B cell (primary cell): Measurements from ENCODE around the gene GPA33. TPM values are rescaled to one million over a fixed set of nuclear protein-coding genes. Genes with fewer than 3 reads are reported as not detected.

Source experiments
- ATAC-seq: fragments of 200-7000 bp; cut with Tn5 transposase; one replicate; pipeline ENCODE4 v1.10.0; 2021; ENCODE audit warnings: low read depth, mild to moderate bottlenecking, moderate number of reproducible peaks, moderate library complexity
- CTCF ChIA-PET: fragments of 350-600 bp; sonication (Branson Sonifier 250); formaldehyde crosslinking; loops from one replicate; lab custom pipeline; 2021; ENCODE audit warnings: antibody characterized with exemption, inconsistent platforms; lab: Charles Lee
- POLR2A ChIA-PET: fragments of 350-600 bp; sonication (Branson Sonifier 250); formaldehyde crosslinking; loops from one replicate; lab custom pipeline; 2021; ENCODE audit warnings: antibody characterized with exemption; lab: Charles Lee
- DNase-seq: peaks from one replicate; pipeline ENCODE4 v3.0.0; 2013
- H2AFZ ChIP-seq: 2 replicates; pipeline ENCODE4 v1.6.1; 2012; ENCODE audit warnings: mild to moderate bottlenecking, low read depth, low read length; ENCODE audit not compliant: insufficient read depth, poor library complexity, severe bottlenecking
- H3K27ac ChIP-seq, 2 donors: 1 replicate in 1 of 2; 2 replicates in 1 of 2; pipeline ENCODE4 v1.5.1; 2012 to 2013; ENCODE audit warnings: low read length in 2 of 2, mild to moderate bottlenecking in 2 of 2, moderate library complexity in 1 of 2
- H3K27me3 ChIP-seq, 4 experiments: fragments of 200-600 bp in 1 of 4; sonication (generic) in 1 of 4; replicated peaks in 1 of 4; 1 replicate in 2 of 4; 2 replicates in 2 of 4; pipeline versions ENCODE4 v1.6.1 to v1.7.0; 2013 to 2016; ENCODE audit warnings: low read length in 3 of 4, mild to moderate bottlenecking in 2 of 4, mixed read lengths in 1 of 4, moderate library complexity in 1 of 4; ENCODE audit not compliant: insufficient read depth in 4 of 4, control insufficient read depth in 3 of 4; ENCODE audit errors: control extremely low read depth in 1 of 4
- H3K36me3 ChIP-seq, 2 experiments: replicated peaks in 1 of 2; 1 replicate in 1 of 2; 2 replicates in 1 of 2; pipeline versions ENCODE4 v1.6.1 to v1.7.1; 2013; ENCODE audit warnings: low read length in 1 of 2; ENCODE audit not compliant: insufficient read depth in 2 of 2, control insufficient read depth in 1 of 2; ENCODE audit errors: control extremely low read depth in 1 of 2, extremely low read depth in 1 of 2
- H3K4me1 ChIP-seq, 2 donors: fragments of 200-600 bp in 1 of 2; sonication (generic) in 1 of 2; 1 replicate in 1 of 2; 2 replicates in 1 of 2; pipeline versions ENCODE4 v1.5.1 to v1.6.1; 2013 to 2017; ENCODE audit warnings: low read length in 2 of 2; ENCODE audit not compliant: control insufficient read depth in 2 of 2, insufficient read depth in 2 of 2
- H3K4me2 ChIP-seq: replicated peaks from 2 replicates; pipeline ENCODE3; 2012; ENCODE audit warnings: mild to moderate bottlenecking, low read depth, low read length; ENCODE audit not compliant: poor library complexity, severe bottlenecking
- H3K4me3 ChIP-seq, 5 experiments: fragments of 200-600 bp in 1 of 5; sonication (generic) in 1 of 5; 1 replicate in 3 of 5; 2 replicates in 2 of 5; pipeline versions ENCODE4 v1.5.1 to v1.7.0; 2011 to 2016; ENCODE audit warnings: low read length in 4 of 5, mild to moderate bottlenecking in 4 of 5, low read depth in 2 of 5, control low read depth in 1 of 5, moderate library complexity in 1 of 5; ENCODE audit not compliant: insufficient read depth in 1 of 5; ENCODE audit errors: control extremely low read depth in 1 of 5, extremely low read depth in 1 of 5
- H3K79me2 ChIP-seq: fragments of 200-600 bp; sonication (generic); one replicate; pipeline ENCODE4 v1.6.0; 2016; ENCODE audit warnings: low read length; ENCODE audit not compliant: control insufficient read depth, insufficient read depth
- H3K9ac ChIP-seq: fragments of 200-600 bp; sonication (generic); 2 replicates; pipeline ENCODE4 v1.6.1; 2017; ENCODE audit warnings: mild to moderate bottlenecking, low read length, moderate library complexity
- H3K9me3 ChIP-seq, 3 donors: one replicate each; pipeline versions ENCODE4 v1.6.1 to v1.7.1; 2013; ENCODE audit warnings: low read length in 2 of 3; ENCODE audit not compliant: control insufficient read depth in 2 of 3, insufficient read depth in 1 of 3; ENCODE audit errors: control extremely low read depth in 1 of 3
- H4K20me1 ChIP-seq: 2 replicates; pipeline ENCODE4 v1.6.0; 2012; ENCODE audit warnings: mild to moderate bottlenecking, low read length; ENCODE audit not compliant: insufficient read depth, control insufficient read depth, poor library complexity, severe bottlenecking
- H3K27ac Mint-ChIP-seq: one replicate; pipeline ENCODE4 v1.8.0; 2021; ENCODE audit warnings: mixed read lengths
- H3K27me3 Mint-ChIP-seq: one replicate; pipeline ENCODE4 v1.8.0; 2021; ENCODE audit warnings: mixed read lengths
- H3K4me1 Mint-ChIP-seq: one replicate; pipeline ENCODE4 v1.8.0; 2021; ENCODE audit warnings: mixed read lengths
- H3K4me3 Mint-ChIP-seq: one replicate; pipeline ENCODE4 v1.8.0; 2021; ENCODE audit warnings: mixed read lengths
- H3K9me3 Mint-ChIP-seq: one replicate; pipeline ENCODE4 v1.8.0; 2022; ENCODE audit warnings: mixed read lengths; ENCODE audit not compliant: insufficient read depth
- EZH2 ChIP-seq: IDR thresholded peaks from 2 replicates; pipeline ENCODE4 v1.6.1; 2012; ENCODE audit warnings: borderline replicate concordance, low read depth, mild to moderate bottlenecking, moderate library complexity, low read length; ENCODE audit not compliant: insufficient read depth, poor library complexity, severe bottlenecking
- WGBS: methylation state at CpG from one replicate; pipeline ENCODE4 v1.1.5; 2013; ENCODE audit warnings: missing lambda C conversion rate; ENCODE audit not compliant: insufficient coverage; 5-methylcytosine and 5-hydroxymethylcytosine counted together
- intact Hi-C: fragments of 100-400 bp; cut with micrococcal nuclease; formaldehyde crosslinking; loops from one replicate; pipeline ENCODE4 v1.10.0; 2022
- polyA plus RNA-seq: library from polyadenylated mRNA; depleted of rRNA; stranded (reverse); fragments of >200 nt; gene quantifications from 2 replicates; pipeline ENCODE4 v1.2.3, GENCODE V29; 2012
- total RNA-seq, 2 donors: library from RNA; stranded (reverse); fragments of 120-200 nt in 1 of 2; gene quantifications; 1 replicate in 1 of 2; 2 replicates in 1 of 2; pipeline versions ENCODE4 v1.2.3 to v1.2.4, GENCODE V29; 2013 to 2022
- TF ChIP-seq, protein P1 (sequence below): fragments of 200-600 bp; IDR thresholded peaks from one replicate; pipeline ENCODE4 v1.8.0; 2022; ENCODE audit warnings: antibody characterized with exemption, mild to moderate bottlenecking

Gene GPA33
- total and polyA plus RNA-seq, 2 donors (not counting 1 experiment from before 2014, with no cell fraction given) = 0.91 to 2.4 TPM

DNA sequence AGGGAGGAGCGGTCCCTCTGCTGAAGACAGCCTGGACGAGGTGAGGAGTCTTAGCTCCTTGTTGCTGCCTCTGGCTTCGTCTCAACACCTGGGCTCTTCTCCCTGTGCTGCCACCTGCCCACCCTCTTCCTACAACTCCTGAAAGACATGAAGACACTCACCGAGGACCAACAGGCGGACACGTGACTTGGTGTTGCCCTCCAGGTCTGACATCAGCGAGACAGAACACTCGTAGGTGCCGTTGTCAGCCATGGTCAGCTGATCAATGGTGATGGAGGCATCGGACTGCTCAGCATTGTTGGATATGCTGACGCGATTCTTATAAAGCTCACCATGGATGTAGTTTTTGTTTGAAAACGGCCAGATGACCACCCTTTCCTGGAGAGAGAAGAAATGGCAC lies 21.4 kb downstream of the GPA33 start:
- no peak overlapping the region for H3K4me3 ChIP-seq
- WGBS = 94% methylated on average over 13 of the region's 13 CpGs
- H3K4me1 ChIP-seq = peaks cover 0 to 7% of the 10 kb centered on the region in 2 donors
- TF ChIP-seq EZH2 = no peak
- TF ChIP-seq, protein P1, sequence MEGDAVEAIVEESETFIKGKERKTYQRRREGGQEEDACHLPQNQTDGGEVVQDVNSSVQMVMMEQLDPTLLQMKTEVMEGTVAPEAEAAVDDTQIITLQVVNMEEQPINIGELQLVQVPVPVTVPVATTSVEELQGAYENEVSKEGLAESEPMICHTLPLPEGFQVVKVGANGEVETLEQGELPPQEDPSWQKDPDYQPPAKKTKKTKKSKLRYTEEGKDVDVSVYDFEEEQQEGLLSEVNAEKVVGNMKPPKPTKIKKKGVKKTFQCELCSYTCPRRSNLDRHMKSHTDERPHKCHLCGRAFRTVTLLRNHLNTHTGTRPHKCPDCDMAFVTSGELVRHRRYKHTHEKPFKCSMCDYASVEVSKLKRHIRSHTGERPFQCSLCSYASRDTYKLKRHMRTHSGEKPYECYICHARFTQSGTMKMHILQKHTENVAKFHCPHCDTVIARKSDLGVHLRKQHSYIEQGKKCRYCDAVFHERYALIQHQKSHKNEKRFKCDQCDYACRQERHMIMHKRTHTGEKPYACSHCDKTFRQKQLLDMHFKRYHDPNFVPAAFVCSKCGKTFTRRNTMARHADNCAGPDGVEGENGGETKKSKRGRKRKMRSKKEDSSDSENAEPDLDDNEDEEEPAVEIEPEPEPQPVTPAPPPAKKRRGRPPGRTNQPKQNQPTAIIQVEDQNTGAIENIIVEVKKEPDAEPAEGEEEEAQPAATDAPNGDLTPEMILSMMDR = no peak
- Mint-ChIP-seq H3K9me3 (no peaks in the 10 kb centered on the region), H3K27ac (no peak overlapping the region), H3K4me3 (no peak overlapping the region), H3K27me3 (no peaks in the 10 kb centered on the region), H3K4me1 (peaks cover 5% of the 10 kb centered on the region)
- H3K9me3 ChIP-seq = no peaks in the 10 kb centered on the region
- no peak overlapping the region for H3K9ac ChIP-seq
- DNase-seq = no peak
- H3K27me3 ChIP-seq = no peaks in the 10 kb centered on the region
- no peak overlapping the region for H3K4me2 ChIP-seq
- H4K20me1 ChIP-seq = no peaks in the 10 kb centered on the region
- no peak overlapping the region for H3K27ac ChIP-seq
- no peak overlapping the region for H2AFZ ChIP-seq
- ChIA-PET CTCF (interaction anchor here (0.6 to 1.5 kb wide), 5 partner anchors 10 to 1350 kb away, joined by 3 to 11 read pairs (median 5); no protein-coding TSS in a partner anchor), POLR2A (interaction anchor here (0.6 kb wide), 1 partner anchor 61 kb away, joined by 3 read pairs; no protein-coding TSS in a partner anchor)
- intact Hi-C loops = no loop called here
- H3K79me2 ChIP-seq = no peaks in the 10 kb centered on the region
- ATAC-seq = no peak
- H3K36me3 ChIP-seq = no peaks in the 10 kb centered on the region

DNA sequence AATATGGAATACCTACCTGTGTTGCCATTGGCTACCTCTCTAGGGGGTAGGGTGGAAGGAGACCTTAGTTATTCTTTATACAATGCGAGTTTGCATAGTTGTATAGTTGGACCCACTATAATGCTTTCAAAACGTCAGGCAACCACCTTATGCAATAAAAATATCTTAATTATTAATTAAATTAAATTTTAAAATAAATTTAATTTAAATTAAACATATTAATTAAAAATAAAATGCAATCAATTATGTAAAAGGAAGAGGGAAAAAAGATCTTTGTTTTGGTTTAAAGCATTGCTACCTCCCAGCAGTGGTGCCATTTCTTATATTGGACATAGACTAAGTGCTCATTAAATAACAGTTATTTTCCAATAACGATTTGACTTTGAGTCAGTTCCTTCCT lies 22.3 kb downstream of the GPA33 start:
- intact Hi-C loops = loop anchor here (2.0 kb wide), 2 partner anchors 57 to 201 kb away; no protein-coding TSS in a partner anchor
- Mint-ChIP-seq H3K27ac (no peak overlapping the region), H3K4me1 (peaks cover 5% of the 10 kb centered on the region)

More for the DNA sequence above, 22.3 kb downstream of the GPA33 start:
- TF ChIP-seq EZH2 = no peak
- TF ChIP-seq, protein P1 = no peak
- Histone ChIP-seq H3K9ac (no peak overlapping the region), H3K4me3 (no peak overlapping the region), H3K4me1 (peaks cover 0 to 7% of the 10 kb centered on the region in 2 donors), H4K20me1 (no peaks in the 10 kb centered on the region), H3K27ac (no peak overlapping the region), H3K4me2 (no peak overlapping the region), H3K27me3 (no peaks in the 10 kb centered on the region), H3K9me3 (no peaks in the 10 kb centered on the region), H2AFZ (no peak overlapping the region), H3K79me2 (no peaks in the 10 kb centered on the region), H3K36me3 (no peaks in the 10 kb centered on the region)
- no peak overlapping the region for H3K4me3 Mint-ChIP-seq
- no peak for ATAC-seq
- POLR2A ChIA-PET = no interaction called here
- no CpG with 5 or more reads among the region's 3 CpGs for WGBS
- H3K9me3 Mint-ChIP-seq = no peaks in the 10 kb centered on the region
- CTCF ChIA-PET = interaction anchor here (1.1 kb wide), 1 partner anchor 375 kb away, joined by 5 read pairs; no protein-coding TSS in a partner anchor
- no peaks in the 10 kb centered on the region for H3K27me3 Mint-ChIP-seq
- DNase-seq = no peak
